DOHH2 (cell line): Measurements from ENCODE around the gene PRPSAP1.

Experiments used
- H3F3A ChIP-seq: fragments of 200-600 bp; sonication (generic), shearing (Covaris generic); 2 replicates; pipeline ENCODE4 v1.6.0; 2016; ENCODE audit warnings: antibody characterized with exemption, mild to moderate bottlenecking; ENCODE audit not compliant: control insufficient read depth, insufficient read depth
- H3K27ac ChIP-seq: fragments of 200-600 bp; sonication (generic); 2 replicates; pipeline ENCODE4 v1.5.1; 2014; ENCODE audit warnings: low read depth, mild to moderate bottlenecking, low read length, moderate library complexity
- H3K27me3 ChIP-seq: fragments of 200-600 bp; sonication (generic); 2 replicates; pipeline ENCODE4 v1.6.1; 2014; ENCODE audit warnings: mild to moderate bottlenecking, low read length, mixed read lengths; ENCODE audit not compliant: control insufficient read depth
- H3K36me3 ChIP-seq: fragments of 200-600 bp; sonication (generic); 2 replicates; pipeline ENCODE4 v1.6.1; 2014; ENCODE audit warnings: mild to moderate bottlenecking, low read length, moderate library complexity, mixed read lengths; ENCODE audit not compliant: control insufficient read depth
- H3K4me1 ChIP-seq: fragments of 200-600 bp; sonication (generic); 2 replicates; pipeline ENCODE4 v1.6.1; 2014; ENCODE audit warnings: mild to moderate bottlenecking, low read length, mixed read lengths; ENCODE audit not compliant: control insufficient read depth
- H3K4me2 ChIP-seq: fragments of 200-600 bp; sonication (generic); 2 replicates; pipeline ENCODE4 v1.6.0; 2014; ENCODE audit warnings: mild to moderate bottlenecking, low read length, moderate library complexity
- H3K4me3 ChIP-seq: fragments of 200-600 bp; sonication (generic); 2 replicates; pipeline ENCODE4 v1.5.1; 2014; ENCODE audit warnings: mild to moderate bottlenecking, low read length, mixed read lengths
- H3K79me2 ChIP-seq: fragments of 200-600 bp; sonication (generic); 2 replicates; pipeline ENCODE4 v1.6.1; 2014; ENCODE audit warnings: mild to moderate bottlenecking, low read length, mixed read lengths; ENCODE audit not compliant: control insufficient read depth
- H3K9me2 ChIP-seq: fragments of 200-600 bp; sonication (generic); replicated peaks from 2 replicates; pipeline ENCODE4 v1.6.1; 2014; ENCODE audit warnings: mild to moderate bottlenecking, low read length, mixed read lengths; ENCODE audit not compliant: control insufficient read depth
- H3K9me3 ChIP-seq: fragments of 200-600 bp; sonication (generic); 2 replicates; pipeline ENCODE4 v1.6.1; 2014; ENCODE audit warnings: antibody characterized with exemption, low read length, mixed read lengths; ENCODE audit not compliant: control insufficient read depth, insufficient read depth
- H4K20me1 ChIP-seq: fragments of 200-600 bp; sonication (generic); 2 replicates; pipeline ENCODE4 v1.6.0; 2014; ENCODE audit warnings: low read depth, mild to moderate bottlenecking, antibody characterized with exemption, low read length, moderate library complexity; ENCODE audit not compliant: control insufficient read depth, insufficient read depth
- CTCF ChIP-seq: fragments of 200-600 bp; sonication (generic); IDR thresholded peaks from one replicate; pipeline ENCODE4 v1.5.1; 2014; ENCODE audit warnings: antibody characterized with exemption, mild to moderate bottlenecking, low read depth, low read length; ENCODE audit not compliant: poor library complexity, severe bottlenecking
- EZH2phosphoT487 ChIP-seq: fragments of 200-600 bp; sonication (generic); IDR thresholded peaks from 2 replicates; pipeline ENCODE4 v1.6.1; 2017; ENCODE audit warnings: borderline replicate concordance, mild to moderate bottlenecking, antibody characterized with exemption, low read length, moderate library complexity, mixed read lengths

Gene PRPSAP1

GRCh38 chr17:76356803-76357456 is 3.2 kb upstream of the PRPSAP1 start:
- Histone ChIP-seq H3K36me3 (no peaks in the 10 kb centered on the region), H3K4me3 (peak overlapping the region; percentile 65), H3K9me3 (no peaks in the 10 kb centered on the region), H3K9me2 (no peaks in the 10 kb centered on the region), H3K27me3 (no peaks in the 10 kb centered on the region), H3K4me2 (peak overlapping the region; percentile 84), H3K4me1 (peaks cover 28% of the 10 kb centered on the region), H3K79me2 (peaks cover 13% of the 10 kb centered on the region), H3F3A (peaks cover 2% of the 10 kb centered on the region; the same call in 1 of the 2 replicates), H3K27ac (no peak overlapping the region), H4K20me1 (no peaks in the 10 kb centered on the region)
- TF ChIP-seq EZH2phosphoT487 (no peak), CTCF (no peak)

GRCh38 chr17:76354747-76355310 is 1.1 kb upstream of the PRPSAP1 start:
- H3K4me1 ChIP-seq = peaks cover 31% of the 10 kb centered on the region
- no peaks in the 10 kb centered on the region for H3K9me2 ChIP-seq
- no peaks in the 10 kb centered on the region for H3K36me3 ChIP-seq
- no peak overlapping the region for H3K27ac ChIP-seq
- H3K9me3 ChIP-seq = no peaks in the 10 kb centered on the region
- H4K20me1 ChIP-seq = no peaks in the 10 kb centered on the region
- H3K27me3 ChIP-seq = no peaks in the 10 kb centered on the region
- no peak overlapping the region for H3K4me3 ChIP-seq
- 0 out of 2 replicates have a peak overlapping the region, but pooled peaks have one; percentile 95 for H3K4me2 ChIP-seq
- TF ChIP-seq EZH2phosphoT487 (no peak), CTCF (no peak)
- H3K79me2 ChIP-seq = peaks cover 24% of the 10 kb centered on the region
- peaks cover 3% of the 10 kb centered on the region for H3F3A ChIP-seq

GRCh38 chr17:76354317-76354729 is 607 bp upstream of the PRPSAP1 start:
- Histone ChIP-seq H3K27ac (peak overlapping the region; percentile 76; the same call in 1 of the 2 replicates), H3K4me1 (peaks cover 31% of the 10 kb centered on the region), H3K79me2 (peaks cover 24% of the 10 kb centered on the region), H3F3A (peaks cover 3% of the 10 kb centered on the region), H3K9me2 (no peaks in the 10 kb centered on the region), H3K4me2 (peak overlapping the region; percentile 95), H3K4me3 (peak overlapping the region; percentile 98), H3K27me3 (no peaks in the 10 kb centered on the region), H3K36me3 (no peaks in the 10 kb centered on the region), H4K20me1 (no peaks in the 10 kb centered on the region), H3K9me3 (no peaks in the 10 kb centered on the region)
- TF ChIP-seq EZH2phosphoT487 (no peak), CTCF (no peak)
